Measurements from ENCODE around the gene MORN4. TPM values are rescaled to one million over a fixed set of nuclear protein-coding genes. Genes with fewer than 3 reads are reported as not detected.

MORN4 gene
- total RNA-seq, 2 donors from 2014 or later, result 1.8 to 2.3 TPM

DNA sequence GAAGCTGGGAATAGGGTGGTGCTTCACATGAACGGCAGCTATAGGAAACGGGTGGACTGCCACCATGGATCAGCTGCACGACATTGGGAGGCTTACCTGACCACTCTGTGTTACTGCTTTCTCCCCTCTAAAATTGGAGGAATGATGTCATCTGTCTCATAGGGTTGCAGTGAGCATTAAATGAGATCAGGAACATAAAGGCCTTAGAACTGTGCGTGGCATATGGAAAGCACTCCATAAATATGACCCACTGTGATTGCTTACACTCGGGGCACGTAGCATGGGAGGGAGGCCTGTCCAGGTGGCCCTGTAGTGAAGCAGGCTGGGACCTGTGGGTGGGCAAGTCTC lies 34.1 kb downstream of the MORN4 start:
- no peaks in the 10 kb centered on the region for H3K27me3 ChIP-seq
- intact Hi-C loops (cut with DNase I), result no loop called here
- H3K9ac ChIP-seq (ENCODE audit: low read depth in 2 of 2, low read length in 2 of 2), result no peak overlapping the region
- no peaks in the 10 kb centered on the region for H3K4me1 ChIP-seq
- H3K36me3 ChIP-seq, result no peaks in the 10 kb centered on the region
- no peak overlapping the region for H3K27ac ChIP-seq
- TF ChIP-seq, protein P1, sequence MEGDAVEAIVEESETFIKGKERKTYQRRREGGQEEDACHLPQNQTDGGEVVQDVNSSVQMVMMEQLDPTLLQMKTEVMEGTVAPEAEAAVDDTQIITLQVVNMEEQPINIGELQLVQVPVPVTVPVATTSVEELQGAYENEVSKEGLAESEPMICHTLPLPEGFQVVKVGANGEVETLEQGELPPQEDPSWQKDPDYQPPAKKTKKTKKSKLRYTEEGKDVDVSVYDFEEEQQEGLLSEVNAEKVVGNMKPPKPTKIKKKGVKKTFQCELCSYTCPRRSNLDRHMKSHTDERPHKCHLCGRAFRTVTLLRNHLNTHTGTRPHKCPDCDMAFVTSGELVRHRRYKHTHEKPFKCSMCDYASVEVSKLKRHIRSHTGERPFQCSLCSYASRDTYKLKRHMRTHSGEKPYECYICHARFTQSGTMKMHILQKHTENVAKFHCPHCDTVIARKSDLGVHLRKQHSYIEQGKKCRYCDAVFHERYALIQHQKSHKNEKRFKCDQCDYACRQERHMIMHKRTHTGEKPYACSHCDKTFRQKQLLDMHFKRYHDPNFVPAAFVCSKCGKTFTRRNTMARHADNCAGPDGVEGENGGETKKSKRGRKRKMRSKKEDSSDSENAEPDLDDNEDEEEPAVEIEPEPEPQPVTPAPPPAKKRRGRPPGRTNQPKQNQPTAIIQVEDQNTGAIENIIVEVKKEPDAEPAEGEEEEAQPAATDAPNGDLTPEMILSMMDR (IDR thresholded peaks at IDR 0.05), result no peak
- no peak overlapping the region for H3K4me3 ChIP-seq
- H3K9me3 ChIP-seq, result no peaks in the 10 kb centered on the region
- no peak for DNase-seq

DNA sequence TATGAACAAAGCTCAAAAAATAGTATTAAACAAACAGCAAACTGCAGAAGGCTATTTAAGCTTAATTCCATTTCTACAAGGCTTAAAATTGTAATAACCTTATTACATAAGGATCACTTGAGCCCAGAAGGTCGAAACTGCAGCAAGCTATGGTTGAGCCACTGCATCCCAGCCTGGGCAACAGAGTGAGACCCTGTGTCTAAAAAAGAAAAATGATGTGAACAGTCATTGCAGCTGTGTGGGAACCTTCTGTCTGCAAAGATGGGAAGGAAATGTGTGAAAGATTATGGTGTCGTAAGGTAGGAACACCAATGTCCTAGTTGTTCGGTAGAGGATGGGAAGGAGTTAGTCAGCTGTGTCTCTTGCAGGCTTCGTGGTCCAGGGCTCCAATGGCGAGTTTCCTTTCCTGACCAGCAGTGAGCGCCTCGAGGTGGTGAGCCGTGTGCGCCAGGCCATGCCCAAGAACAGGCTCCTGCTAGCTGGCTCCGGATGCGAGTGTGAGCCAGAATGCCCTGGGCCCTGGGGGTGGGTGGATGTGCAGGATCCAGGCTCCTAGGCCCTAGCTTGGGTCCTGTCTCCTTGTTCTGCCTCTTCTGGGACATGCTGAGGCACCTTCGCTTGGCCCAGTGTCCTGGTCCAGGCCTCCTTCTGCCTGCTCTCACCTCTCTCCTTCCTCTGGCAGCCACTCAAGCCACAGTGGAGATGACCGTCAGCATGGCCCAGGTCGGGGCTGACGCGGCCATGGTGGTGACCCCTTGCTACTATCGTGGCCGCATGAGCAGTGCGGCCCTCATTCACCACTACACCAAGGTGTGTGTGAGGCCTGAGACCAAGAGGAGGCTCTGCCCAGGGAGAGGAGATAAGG lies 34.7 kb downstream of the MORN4 start:
- Histone ChIP-seq H3K9ac (ENCODE audit: low read depth in 2 of 2, low read length in 2 of 2) (no peak overlapping the region), H3K36me3 (no peaks in the 10 kb centered on the region), H3K9me3 (no peaks in the 10 kb centered on the region), H3K4me1 (no peaks in the 10 kb centered on the region), H3K4me3 (no peak overlapping the region), H3K27me3 (no peaks in the 10 kb centered on the region), H3K27ac (no peak overlapping the region)
- no peak for DNase-seq
- intact Hi-C loops (cut with DNase I), result no loop called here
- TF ChIP-seq, protein P1 (IDR thresholded peaks at IDR 0.05), result no peak

DNA sequence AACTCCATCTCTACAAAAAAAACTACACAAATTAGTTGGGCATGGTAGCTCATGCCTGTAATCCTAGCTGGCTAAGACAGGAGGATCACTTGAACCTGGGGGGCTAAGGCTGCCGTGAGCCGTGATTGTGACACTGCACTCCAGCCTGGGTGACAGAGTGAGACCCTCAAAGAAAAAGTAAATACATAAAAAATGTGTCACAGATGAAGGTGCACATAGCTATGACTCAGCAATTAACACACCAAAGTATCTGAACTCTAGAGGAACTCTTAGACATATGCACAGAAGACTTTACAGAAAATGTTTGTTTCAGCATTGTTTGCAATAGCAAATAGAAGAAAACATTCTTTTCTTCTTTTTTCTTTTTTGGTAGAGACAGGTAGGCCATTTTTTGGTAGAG lies 35.5 kb downstream of the MORN4 start:
- no peaks in the 10 kb centered on the region for H3K36me3 ChIP-seq
- no peak overlapping the region for H3K27ac ChIP-seq
- intact Hi-C loops (cut with DNase I), result no loop called here
- no peaks in the 10 kb centered on the region for H3K27me3 ChIP-seq
- no peak overlapping the region for H3K4me3 ChIP-seq
- TF ChIP-seq, protein P1 (IDR thresholded peaks at IDR 0.05), result no peak
- H3K4me1 ChIP-seq, result no peaks in the 10 kb centered on the region
- no peak overlapping the region for H3K9ac ChIP-seq (ENCODE audit: low read depth in 2 of 2, low read length in 2 of 2)
- no peak for DNase-seq
- H3K9me3 ChIP-seq, result no peaks in the 10 kb centered on the region

DNA sequence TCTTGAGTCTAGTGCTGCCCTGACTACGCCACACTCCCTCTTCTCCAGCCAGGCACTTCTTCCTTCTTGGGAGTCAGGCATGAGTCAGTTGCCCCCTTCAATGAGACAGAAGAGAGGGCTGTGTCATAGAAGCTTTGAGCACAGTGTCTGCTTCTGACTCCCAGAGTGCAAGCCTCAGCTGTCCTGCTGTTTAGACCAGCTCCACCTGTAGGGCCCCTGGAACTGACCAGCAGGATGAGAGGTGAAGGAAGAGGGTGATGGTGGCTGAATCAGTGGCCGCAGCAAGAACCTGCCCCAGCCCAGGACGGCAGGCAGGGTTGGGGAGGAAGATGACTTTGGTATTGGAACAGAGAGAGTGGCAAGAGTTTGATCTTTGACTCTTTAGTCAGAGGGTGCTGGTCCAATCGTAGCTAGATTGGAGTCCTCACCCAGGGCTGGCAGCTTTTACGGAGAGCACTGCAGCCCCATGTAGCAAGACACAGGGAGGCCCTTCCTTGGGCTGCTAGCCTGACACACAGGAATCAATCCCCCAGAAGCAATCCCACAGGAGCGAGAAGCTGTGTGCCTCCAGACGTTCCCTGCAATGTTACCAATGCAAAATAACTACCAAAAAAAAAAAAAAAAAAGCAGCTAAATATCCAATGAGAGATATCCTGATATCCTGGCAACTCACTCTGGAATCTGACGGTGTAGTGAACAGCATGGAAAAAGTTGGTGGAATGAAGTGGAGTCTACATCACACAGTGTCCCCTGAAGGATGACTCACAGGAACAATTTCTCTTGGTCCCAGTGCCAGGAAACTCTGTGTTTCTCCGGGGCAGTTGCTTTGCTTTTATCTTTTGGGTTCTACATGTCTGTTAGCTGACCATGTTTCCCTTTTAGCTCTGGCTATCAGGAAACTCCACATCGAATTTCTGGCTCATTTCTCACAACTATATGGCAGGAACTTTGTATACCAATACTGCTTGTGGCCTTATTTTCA lies 36.9 kb downstream of the MORN4 start:
- H3K27me3 ChIP-seq, result no peaks in the 10 kb centered on the region
- no peak overlapping the region for H3K4me3 ChIP-seq
- DNase-seq, result no peak
- H3K27ac ChIP-seq, result no peak overlapping the region
- no peak overlapping the region for H3K9ac ChIP-seq (ENCODE audit: low read depth in 2 of 2, low read length in 2 of 2)
- intact Hi-C loops (cut with DNase I), result no loop called here
- H3K36me3 ChIP-seq, result no peaks in the 10 kb centered on the region
- H3K9me3 ChIP-seq, result no peaks in the 10 kb centered on the region
- no peaks in the 10 kb centered on the region for H3K4me1 ChIP-seq
- TF ChIP-seq, protein P1 (IDR thresholded peaks at IDR 0.05), result no peak

DNA sequence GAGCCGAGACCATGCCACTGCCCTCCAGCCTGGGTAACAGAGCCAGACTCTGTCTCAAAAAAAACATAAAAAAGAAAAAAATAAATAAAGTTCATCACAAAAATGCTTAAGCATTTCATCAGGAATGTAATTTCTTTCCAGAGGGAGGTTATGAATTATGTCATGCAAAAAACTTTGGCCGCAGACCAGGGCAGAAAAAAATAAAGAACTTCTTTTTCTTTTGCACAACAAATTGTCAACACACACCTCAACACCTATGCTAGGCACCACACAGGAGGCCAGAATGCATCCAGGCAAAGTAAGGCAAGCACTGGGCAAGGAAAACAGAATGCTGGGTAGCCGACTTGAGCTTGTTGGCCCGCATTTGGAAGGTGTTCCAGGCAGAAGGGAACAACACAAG lies 39.9 kb downstream of the MORN4 start:
- Histone ChIP-seq H3K4me1 (no peaks in the 10 kb centered on the region), H3K27me3 (no peaks in the 10 kb centered on the region), H3K36me3 (no peaks in the 10 kb centered on the region), H3K4me3 (no peak overlapping the region), H3K9me3 (no peaks in the 10 kb centered on the region), H3K27ac (no peak overlapping the region), H3K9ac (ENCODE audit: low read depth in 2 of 2, low read length in 2 of 2) (no peak overlapping the region)
- intact Hi-C loops (cut with DNase I), result no loop called here
- TF ChIP-seq, protein P1 (IDR thresholded peaks at IDR 0.05), result no peak
- no peak for DNase-seq

Data from colonic mucosa (tissue), 4 donors.